ENCODE measurements around the gene ANKFY1.

Gene ANKFY1

GRCh38 chr17:4186357-4186881, 77.4 kb downstream of the ANKFY1 start:
- TF ChIP-seq EZH2phosphoT487 (IDR thresholded peaks at IDR 0.05; ENCODE audit: low read depth): no peak
- TF ChIP-seq, protein P1, sequence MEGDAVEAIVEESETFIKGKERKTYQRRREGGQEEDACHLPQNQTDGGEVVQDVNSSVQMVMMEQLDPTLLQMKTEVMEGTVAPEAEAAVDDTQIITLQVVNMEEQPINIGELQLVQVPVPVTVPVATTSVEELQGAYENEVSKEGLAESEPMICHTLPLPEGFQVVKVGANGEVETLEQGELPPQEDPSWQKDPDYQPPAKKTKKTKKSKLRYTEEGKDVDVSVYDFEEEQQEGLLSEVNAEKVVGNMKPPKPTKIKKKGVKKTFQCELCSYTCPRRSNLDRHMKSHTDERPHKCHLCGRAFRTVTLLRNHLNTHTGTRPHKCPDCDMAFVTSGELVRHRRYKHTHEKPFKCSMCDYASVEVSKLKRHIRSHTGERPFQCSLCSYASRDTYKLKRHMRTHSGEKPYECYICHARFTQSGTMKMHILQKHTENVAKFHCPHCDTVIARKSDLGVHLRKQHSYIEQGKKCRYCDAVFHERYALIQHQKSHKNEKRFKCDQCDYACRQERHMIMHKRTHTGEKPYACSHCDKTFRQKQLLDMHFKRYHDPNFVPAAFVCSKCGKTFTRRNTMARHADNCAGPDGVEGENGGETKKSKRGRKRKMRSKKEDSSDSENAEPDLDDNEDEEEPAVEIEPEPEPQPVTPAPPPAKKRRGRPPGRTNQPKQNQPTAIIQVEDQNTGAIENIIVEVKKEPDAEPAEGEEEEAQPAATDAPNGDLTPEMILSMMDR (IDR thresholded peaks at IDR 0.05; ENCODE audit: low read depth, low read length): no peak
- Histone ChIP-seq H3K27ac (ENCODE audit: low read length) (no peak overlapping the region), H3K27me3 (ENCODE audit: low read depth, low read length) (no peaks in the 10 kb centered on the region), H3K79me2 (ENCODE audit: low read length) (no peaks in the 10 kb centered on the region), H3K4me1 (ENCODE audit: low read length) (no peaks in the 10 kb centered on the region), H3K4me2 (ENCODE audit: low read length) (no peak overlapping the region), H2AFZ (ENCODE audit: low read depth, low read length) (no peak overlapping the region), H3K4me3 (ENCODE audit: low read length) (no peak overlapping the region), H4K20me1 (ENCODE audit: insufficient read depth, low read length) (no peaks in the 10 kb centered on the region), H3K36me3 (replicated peaks; ENCODE audit: low read depth, low read length) (peaks cover 5% of the 10 kb centered on the region), H3K9me3 (ENCODE audit: insufficient read depth, low read length) (no peaks in the 10 kb centered on the region), H3K9ac (ENCODE audit: low read length) (no peak overlapping the region)

GRCh38 chr17:4185656-4186055, 78.1 kb downstream of the ANKFY1 start:
- H4K20me1 ChIP-seq (ENCODE audit: insufficient read depth, low read length): no peaks in the 10 kb centered on the region
- H3K79me2 ChIP-seq (ENCODE audit: low read length): no peaks in the 10 kb centered on the region
- no peaks in the 10 kb centered on the region for H3K27me3 ChIP-seq (ENCODE audit: low read depth, low read length)
- no peak overlapping the region for H2AFZ ChIP-seq (ENCODE audit: low read depth, low read length)
- H3K4me1 ChIP-seq (ENCODE audit: low read length): no peaks in the 10 kb centered on the region
- no peak for TF ChIP-seq EZH2phosphoT487 (IDR thresholded peaks at IDR 0.05; ENCODE audit: low read depth)
- TF ChIP-seq, protein P1 (IDR thresholded peaks at IDR 0.05; ENCODE audit: low read depth, low read length): no peak
- H3K4me2 ChIP-seq (ENCODE audit: low read length): no peak overlapping the region
- no peaks in the 10 kb centered on the region for H3K9me3 ChIP-seq (ENCODE audit: insufficient read depth, low read length)
- no peak overlapping the region for H3K9ac ChIP-seq (ENCODE audit: low read length)
- H3K27ac ChIP-seq (ENCODE audit: low read length): no peak overlapping the region
- H3K4me3 ChIP-seq (ENCODE audit: low read length): no peak overlapping the region
- peaks cover 5% of the 10 kb centered on the region for H3K36me3 ChIP-seq (replicated peaks; ENCODE audit: low read depth, low read length)

DNA sequence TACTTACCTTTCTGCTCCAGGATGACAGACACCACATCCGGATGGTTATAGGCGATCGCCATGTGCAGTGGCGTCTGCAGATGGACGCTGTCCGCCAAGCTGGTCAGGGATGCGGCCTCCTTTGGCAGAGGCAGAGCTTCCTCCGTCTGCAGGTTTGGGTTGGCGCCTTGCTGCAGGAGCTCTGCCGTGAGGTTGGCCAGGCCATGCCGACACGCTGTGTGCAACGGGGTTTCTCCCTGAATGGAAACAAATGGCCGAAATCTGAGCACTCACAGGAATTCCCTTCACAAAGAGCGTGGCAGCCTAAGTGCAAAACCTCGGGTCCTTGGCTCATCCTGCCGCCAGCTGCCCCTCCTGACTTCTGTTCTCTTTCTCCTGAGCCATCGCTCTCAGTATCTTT, 79.0 kb downstream of the ANKFY1 start:
- TF ChIP-seq EZH2phosphoT487 (IDR thresholded peaks at IDR 0.05; ENCODE audit: low read depth): no peak
- TF ChIP-seq, protein P1 (IDR thresholded peaks at IDR 0.05; ENCODE audit: low read depth, low read length): no peak
- Histone ChIP-seq H3K9me3 (ENCODE audit: insufficient read depth, low read length) (no peaks in the 10 kb centered on the region), H3K79me2 (ENCODE audit: low read length) (no peaks in the 10 kb centered on the region), H3K9ac (ENCODE audit: low read length) (no peak overlapping the region), H4K20me1 (ENCODE audit: insufficient read depth, low read length) (no peaks in the 10 kb centered on the region), H3K36me3 (replicated peaks; ENCODE audit: low read depth, low read length) (peaks cover 5% of the 10 kb centered on the region), H3K4me1 (ENCODE audit: low read length) (no peaks in the 10 kb centered on the region), H3K27ac (ENCODE audit: low read length) (no peak overlapping the region), H2AFZ (ENCODE audit: low read depth, low read length) (no peak overlapping the region), H3K4me3 (ENCODE audit: low read length) (no peak overlapping the region), H3K27me3 (ENCODE audit: low read depth, low read length) (no peaks in the 10 kb centered on the region), H3K4me2 (ENCODE audit: low read length) (no peak overlapping the region)

GRCh38 chr17:4182043-4182442, 81.7 kb downstream of the ANKFY1 start:
- no peak overlapping the region for H3K4me3 ChIP-seq (ENCODE audit: low read length)
- H2AFZ ChIP-seq (ENCODE audit: low read depth, low read length): no peak overlapping the region
- no peak overlapping the region for H3K27ac ChIP-seq (ENCODE audit: low read length)
- H3K79me2 ChIP-seq (ENCODE audit: low read length): no peaks in the 10 kb centered on the region
- no peaks in the 10 kb centered on the region for H3K27me3 ChIP-seq (ENCODE audit: low read depth, low read length)
- no peak overlapping the region for H3K4me2 ChIP-seq (ENCODE audit: low read length)
- no peaks in the 10 kb centered on the region for H3K4me1 ChIP-seq (ENCODE audit: low read length)
- H4K20me1 ChIP-seq (ENCODE audit: insufficient read depth, low read length): no peaks in the 10 kb centered on the region
- TF ChIP-seq EZH2phosphoT487 (IDR thresholded peaks at IDR 0.05; ENCODE audit: low read depth): no peak
- TF ChIP-seq, protein P1 (IDR thresholded peaks at IDR 0.05; ENCODE audit: low read depth, low read length): no peak
- H3K9me3 ChIP-seq (ENCODE audit: insufficient read depth, low read length): no peaks in the 10 kb centered on the region
- peaks cover 5% of the 10 kb centered on the region for H3K36me3 ChIP-seq (replicated peaks; ENCODE audit: low read depth, low read length)
- no peak overlapping the region for H3K9ac ChIP-seq (ENCODE audit: low read length)
